Right lobe of liver (tissue), 6 donors: ENCODE data around the gene DNA2. TPM values are rescaled to one million over a fixed set of nuclear protein-coding genes. Genes with fewer than 3 reads are reported as not detected.

Experiments used
- ATAC-seq, 4 donors: fragments of 200-7000 bp; cut with Tn5 transposase; one replicate each; pipeline ENCODE4 v1.9.1; 2020; ENCODE audit warnings: mild to moderate bottlenecking in 4 of 4, moderate library complexity in 4 of 4
- DNase-seq, 3 donors: peaks; one replicate each; pipeline ENCODE4 v3.0.0-alpha.2; 2020
- H3K27ac ChIP-seq, 3 donors: fragments of 200-600 bp; one replicate each; pipeline ENCODE4 v1.8.0; 2022
- H3K27me3 ChIP-seq, 2 donors: fragments of 200-600 bp; one replicate each; pipeline ENCODE4 v1.8.0; 2022
- H3K36me3 ChIP-seq, 4 donors: fragments of 200-600 bp; sonication (generic) in 1 of 4; one replicate each; pipeline versions ENCODE4 v1.5.1 to v1.8.0; 2017 to 2022; ENCODE audit warnings: control low read depth in 1 of 4
- H3K4me1 ChIP-seq, 4 donors: fragments of 200-600 bp; sonication (generic) in 1 of 4; one replicate each; pipeline versions ENCODE4 v1.5.1 to v1.8.0; 2017 to 2022; ENCODE audit warnings: control low read depth in 1 of 4
- H3K4me3 ChIP-seq, 3 donors: fragments of 200-600 bp; one replicate each; pipeline ENCODE4 v1.8.0; 2022
- H3K9me3 ChIP-seq, 4 donors: fragments of 200-600 bp; sonication (generic) in 1 of 4; one replicate each; pipeline versions ENCODE4 v1.5.1 to v1.8.0; 2017 to 2022; ENCODE audit warnings: control low read depth in 1 of 4
- CTCF ChIP-seq, 4 donors: fragments of 200-600 bp in 3 of 4; fragments of 450-650 bp in 1 of 4; IDR thresholded peaks; one replicate each; pipeline versions ENCODE4 v1.5.1 to v1.8.0; 2016 to 2022; ENCODE audit warnings: antibody characterized with exemption in 4 of 4, mild to moderate bottlenecking in 2 of 4
- POLR2A ChIP-seq: fragments of 450-650 bp; IDR thresholded peaks from one replicate; pipeline ENCODE4 v1.6.1; 2017; ENCODE audit warnings: antibody characterized with exemption, mild to moderate bottlenecking
- WGBS: methylation state at CpG from one replicate; pipeline ENCODE4 v1.1.6; 2018; ENCODE audit warnings: low coverage, low lambda C conversion rate; ENCODE audit not compliant: insufficient coverage; ENCODE audit errors: missing lambda C conversion rate; 5-methylcytosine and 5-hydroxymethylcytosine counted together
- intact Hi-C, 2 donors: fragments of 100-400 bp; cut with DNase I; formaldehyde crosslinking; loops; one replicate each; pipeline versions ENCODE4 v1.11.2 to v1.14.1; 2022
- total RNA-seq, 6 experiments: library from RNA; depleted of rRNA in 2 of 6; stranded (reverse); fragments of >200 nt in 2 of 6; fragmentation: NEBNext Ultra II Directional in 3 of 6; extraction: Animal tissue kit (Norgen Biotek cat#: 25700) in 3 of 6; gene quantifications; one replicate each; pipeline versions ENCODE4 v1.1.0 to v1.2.4, GENCODE V29; 2016 to 2023
- donor health status: DM: no; HTN: yes; CAD: no.
- donor health status: DM: no; HTN: no; CAD: no.
- donor health status: DM: no; HTN: no; CAD: no.
- donor health status: DM: no; HTN: yes; CAD: no.
- donor health status: DM: no; HTN: yes; CAD: no.

Gene DNA2
- total RNA-seq, 6 experiments from 2014 or later = 2.6 to 18.9 (median 3.8) TPM

- no peak for DNase-seq
- Histone ChIP-seq H3K27me3 (no peaks in the 10 kb centered on the region), H3K4me1 (no peaks in the 10 kb centered on the region), H3K36me3 (peaks cover 0 to 19% (median 0%) of the 10 kb centered on the region in 4 donors), H3K27ac (no peak overlapping the region), H3K9me3 (no peaks in the 10 kb centered on the region), H3K4me3 (no peak overlapping the region)
- TF ChIP-seq CTCF (IDR thresholded peaks at IDR 0.05) (no peak), POLR2A (no peak)
- intact Hi-C loops = no loop called here
- ATAC-seq = no peak
These were observed 36.0 kb downstream of the DNA2 start for GRCh38 chr10:68435803-68436202.

GRCh38 chr10:68434657-68435056, 37.1 kb downstream of the DNA2 start:
- no peak overlapping the region for H3K4me3 ChIP-seq
- ATAC-seq (no peak), DNase-seq (no peak)
- no peaks in the 10 kb centered on the region for H3K27me3 ChIP-seq
- intact Hi-C loops = no loop called here
- TF ChIP-seq CTCF (IDR thresholded peaks at IDR 0.05) (no peak), POLR2A (no peak)
- peaks cover 0 to 19% (median 0%) of the 10 kb centered on the region in 4 donors for H3K36me3 ChIP-seq
- no peaks in the 10 kb centered on the region for H3K4me1 ChIP-seq
- 87% methylated on average over 4 of the region's 4 CpGs for WGBS
- H3K9me3 ChIP-seq = no peaks in the 10 kb centered on the region
- no peak overlapping the region for H3K27ac ChIP-seq

GRCh38 chr10:68428396-68429104, 43.2 kb downstream of the DNA2 start:
- TF ChIP-seq CTCF (IDR thresholded peaks at IDR 0.05) = no peak
- TF ChIP-seq POLR2A = no peak
- Histone ChIP-seq H3K4me3 (no peak overlapping the region), H3K4me1 (no peaks in the 10 kb centered on the region), H3K27me3 (no peaks in the 10 kb centered on the region), H3K9me3 (no peaks in the 10 kb centered on the region), H3K36me3 (peaks cover 0 to 8% (median 0%) of the 10 kb centered on the region in 4 donors), H3K27ac (no peak overlapping the region)
- DNase-seq (no peak), ATAC-seq (no peak)
- intact Hi-C loops = no loop called here
- 92% methylated on average over 5 of the region's 5 CpGs for WGBS

- Histone ChIP-seq H3K27me3 (no peaks in the 10 kb centered on the region), H3K27ac (no peak overlapping the region), H3K4me1 (no peaks in the 10 kb centered on the region), H3K9me3 (no peaks in the 10 kb centered on the region), H3K4me3 (no peak overlapping the region), H3K36me3 (peaks cover 0 to 14% (median 0%) of the 10 kb centered on the region in 4 donors)
- TF ChIP-seq CTCF (IDR thresholded peaks at IDR 0.05) = no peak
- no peak for TF ChIP-seq POLR2A
- intact Hi-C loops = no loop called here
- WGBS = 94% methylated on average over 8 of the region's 20 CpGs
- no peak for ATAC-seq
- DNase-seq = no peak
These were observed 47.2 kb downstream of the DNA2 start for GRCh38 chr10:68424454-68425014.
